CD8-positive, alpha-beta memory T cell (primary cell): ENCODE data around the gene SPAG4. TPM values are rescaled to one million over a fixed set of nuclear protein-coding genes. Genes with fewer than 3 reads are reported as not detected.

Experiments
- CTCF ChIA-PET: fragments of 350-600 bp; sonication (Branson Sonifier 250); formaldehyde crosslinking; loops from one replicate; lab custom pipeline; 2021; ENCODE audit warnings: antibody characterized with exemption; lab: Charles Lee
- POLR2A ChIA-PET: fragments of 350-600 bp; sonication (Branson Sonifier 250); formaldehyde crosslinking; loops from one replicate; lab custom pipeline; 2021; ENCODE audit warnings: antibody characterized with exemption; lab: Charles Lee
- DNase-seq, 5 donors: peaks; one replicate each; pipeline versions ENCODE4 v3.0.0 to v3.0.0-alpha.2; 2020 to 2022; ENCODE audit warnings: mixed read lengths in 1 of 5
- H3K27ac ChIP-seq: one replicate; pipeline ENCODE4 v1.7.0; 2013; ENCODE audit warnings: low read depth, mild to moderate bottlenecking, low read length, moderate library complexity
- H3K27me3 ChIP-seq: 2 replicates; pipeline ENCODE4 v1.7.0; 2013; ENCODE audit warnings: low read length, mild to moderate bottlenecking; ENCODE audit not compliant: insufficient read depth, poor library complexity, severe bottlenecking
- H3K36me3 ChIP-seq: 2 replicates; pipeline ENCODE4 v1.7.0; 2013; ENCODE audit warnings: mild to moderate bottlenecking, low read length, moderate library complexity; ENCODE audit not compliant: insufficient read depth
- H3K4me1 ChIP-seq: 2 replicates; pipeline ENCODE4 v1.7.0; 2013; ENCODE audit warnings: mild to moderate bottlenecking, low read length, moderate library complexity; ENCODE audit not compliant: insufficient read depth
- H3K4me3 ChIP-seq: 2 replicates; pipeline ENCODE4 v1.7.0; 2013; ENCODE audit warnings: mild to moderate bottlenecking, low read length
- H3K9me3 ChIP-seq: 2 replicates; pipeline ENCODE4 v1.7.0; 2013; ENCODE audit warnings: mild to moderate bottlenecking, low read length
- H3K27ac Mint-ChIP-seq, 8 donors: one replicate each; pipeline ENCODE4 v1.8.0; 2020 to 2021; ENCODE audit warnings: mixed read lengths in 8 of 8, mild to moderate bottlenecking in 6 of 8, inconsistent platforms in 3 of 8, moderate library complexity in 3 of 8
- H3K27me3 Mint-ChIP-seq, 2 donors: one replicate each; pipeline ENCODE4 v1.8.0; 2020 to 2021; ENCODE audit warnings: mixed read lengths in 2 of 2, mild to moderate bottlenecking in 1 of 2, moderate library complexity in 1 of 2
- H3K36me3 Mint-ChIP-seq, 3 donors: one replicate each; pipeline ENCODE4 v1.8.0; 2020 to 2021; ENCODE audit warnings: mixed read lengths in 3 of 3, inconsistent platforms in 1 of 3, mild to moderate bottlenecking in 1 of 3
- H3K4me1 Mint-ChIP-seq, 3 donors: one replicate each; pipeline ENCODE4 v1.8.0; 2020 to 2021; ENCODE audit warnings: mixed read lengths in 3 of 3, inconsistent platforms in 1 of 3, mild to moderate bottlenecking in 1 of 3
- H3K4me3 Mint-ChIP-seq, 7 donors: one replicate each; pipeline ENCODE4 v1.8.0; 2020 to 2021; ENCODE audit warnings: mixed read lengths in 7 of 7, mild to moderate bottlenecking in 6 of 7, moderate library complexity in 4 of 7, inconsistent platforms in 2 of 7
- H3K9me3 Mint-ChIP-seq, 5 donors: one replicate each; pipeline ENCODE4 v1.8.0; 2020 to 2022; ENCODE audit warnings: mixed read lengths in 5 of 5, mild to moderate bottlenecking in 3 of 5, moderate library complexity in 2 of 5, inconsistent platforms in 1 of 5
- polyA plus RNA-seq: library from polyadenylated mRNA; unstranded; fragments of 300-500 nt; fragmentation: Illumina TruSeq; gene quantifications from one replicate; pipeline ENCODE4 v1.2.3, GENCODE V29; 2021
- total RNA-seq, 2 experiments: library from RNA; stranded (reverse); gene quantifications; one replicate each; pipeline ENCODE4 v1.2.3, GENCODE V29; 2021

SPAG4 gene, protein sequence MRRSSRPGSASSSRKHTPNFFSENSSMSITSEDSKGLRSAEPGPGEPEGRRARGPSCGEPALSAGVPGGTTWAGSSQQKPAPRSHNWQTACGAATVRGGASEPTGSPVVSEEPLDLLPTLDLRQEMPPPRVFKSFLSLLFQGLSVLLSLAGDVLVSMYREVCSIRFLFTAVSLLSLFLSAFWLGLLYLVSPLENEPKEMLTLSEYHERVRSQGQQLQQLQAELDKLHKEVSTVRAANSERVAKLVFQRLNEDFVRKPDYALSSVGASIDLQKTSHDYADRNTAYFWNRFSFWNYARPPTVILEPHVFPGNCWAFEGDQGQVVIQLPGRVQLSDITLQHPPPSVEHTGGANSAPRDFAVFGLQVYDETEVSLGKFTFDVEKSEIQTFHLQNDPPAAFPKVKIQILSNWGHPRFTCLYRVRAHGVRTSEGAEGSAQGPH
- total RNA-seq, result 1 to 10 TPM; 2.1 TPM
- polyA plus RNA-seq, result 1.1 TPM

DNA sequence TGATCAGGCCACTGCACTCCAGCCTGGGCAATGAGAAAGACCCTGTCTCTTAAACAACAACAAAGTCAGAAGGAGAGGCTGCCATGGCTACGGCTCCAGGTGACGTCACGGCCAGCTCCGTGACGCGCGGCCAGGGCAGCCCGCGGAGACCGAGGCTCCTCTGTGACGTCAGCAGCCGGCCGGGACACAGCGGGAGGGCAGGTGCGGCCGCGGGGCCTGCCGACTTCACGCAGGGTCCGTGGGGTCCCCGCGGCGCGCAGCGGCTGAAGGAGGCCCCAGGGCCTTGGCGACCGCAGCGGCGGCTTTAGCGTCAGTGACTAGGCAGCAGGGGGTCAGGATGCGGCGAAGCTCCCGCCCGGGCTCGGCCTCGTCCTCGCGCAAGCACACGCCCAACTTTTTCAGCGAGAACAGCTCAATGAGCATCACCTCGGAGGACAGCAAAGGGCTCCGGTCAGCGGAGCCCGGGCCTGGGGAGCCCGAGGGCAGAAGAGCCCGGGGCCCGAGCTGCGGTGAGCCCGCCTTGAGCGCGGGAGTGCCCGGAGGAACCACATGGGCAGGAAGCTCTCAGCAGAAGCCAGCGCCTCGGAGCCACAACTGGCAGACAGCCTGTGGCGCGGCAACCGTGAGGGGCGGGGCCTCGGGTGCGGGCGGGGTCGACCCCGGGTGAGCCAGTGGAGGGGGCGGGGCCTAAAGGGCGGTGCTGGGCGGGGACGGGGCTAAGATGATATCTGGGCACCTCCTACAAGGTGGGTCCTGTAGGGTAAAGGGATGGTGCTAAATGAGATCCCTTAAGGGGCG lies at the start of gene SPAG4:
Gene SPAG4 (plus strand): TSS at position 163 of the 798 bp plus-strand sequence. CDS start 175 bp downstream, at position 338.
- Mint-ChIP-seq H3K4me1 (peaks cover 25 to 49% (median 32%) of the 10 kb centered on the region in 3 donors), H3K9me3 (no peaks in the 10 kb centered on the region), H3K4me3 (peak within 1 kb of the TSS; percentile 83 to 94 (median 92)), H3K36me3 (no peaks in the 10 kb centered on the region), H3K27ac (peak within 1 kb of the TSS; percentile 94 to 100 (median 100)), H3K27me3 (peaks cover 0 to 8% of the 10 kb centered on the region in 2 donors)
- peak within 1 kb of the TSS; percentile 97 for H3K27ac ChIP-seq
- peak; percentile 98 to 100 (median 100) for DNase-seq
- H3K4me1 ChIP-seq, result peaks cover 26% of the 10 kb centered on the region
- POLR2A ChIA-PET, result interaction anchor here (0.6 to 4.9 kb wide), 9 partner anchors 12 to 820 kb away, joined by 3 to 57 read pairs (median 5); partner anchors contain the start of genes CPNE1, ERGIC3, RBM12 and RBM39
- H3K36me3 ChIP-seq, result no peaks in the 10 kb centered on the region
- no peaks in the 10 kb centered on the region for H3K9me3 ChIP-seq
- H3K27me3 ChIP-seq, result no peaks in the 10 kb centered on the region
- H3K4me3 ChIP-seq, result peak within 1 kb of the TSS; percentile 88
- CTCF ChIA-PET, result interaction anchor here (0.8 to 6.5 kb wide), 6 partner anchors 9 to 338 kb away, joined by 3 to 55 read pairs (median 4); partner anchors contain the start of gene SCAND1

DNA sequence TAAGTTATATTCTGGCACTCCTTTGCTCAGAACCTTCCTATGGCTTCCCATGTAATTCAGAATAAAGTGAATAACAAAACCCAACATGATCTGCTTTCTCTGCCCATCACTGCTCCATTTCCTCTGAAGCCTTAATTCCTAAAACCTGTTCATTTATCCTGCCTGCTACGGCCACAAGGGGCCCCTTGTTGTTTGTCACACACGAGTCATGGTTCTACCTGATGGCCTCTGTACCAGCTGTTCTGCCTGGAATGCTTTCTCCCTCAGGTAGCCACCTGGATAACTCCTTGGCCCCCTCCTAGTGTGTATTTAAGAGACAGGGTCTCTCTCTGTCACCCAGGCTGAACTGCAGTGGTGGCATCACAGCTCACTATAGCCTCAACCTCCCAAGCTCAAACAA lies 47.0 kb upstream of the SPAG4 start:
- no peak for DNase-seq
- CTCF ChIA-PET, result interaction anchor here (0.7 kb wide), 1 partner anchor 59 kb away, joined by 3 read pairs; no protein-coding TSS in a partner anchor
- no peak overlapping the region for H3K4me3 Mint-ChIP-seq

DNA sequence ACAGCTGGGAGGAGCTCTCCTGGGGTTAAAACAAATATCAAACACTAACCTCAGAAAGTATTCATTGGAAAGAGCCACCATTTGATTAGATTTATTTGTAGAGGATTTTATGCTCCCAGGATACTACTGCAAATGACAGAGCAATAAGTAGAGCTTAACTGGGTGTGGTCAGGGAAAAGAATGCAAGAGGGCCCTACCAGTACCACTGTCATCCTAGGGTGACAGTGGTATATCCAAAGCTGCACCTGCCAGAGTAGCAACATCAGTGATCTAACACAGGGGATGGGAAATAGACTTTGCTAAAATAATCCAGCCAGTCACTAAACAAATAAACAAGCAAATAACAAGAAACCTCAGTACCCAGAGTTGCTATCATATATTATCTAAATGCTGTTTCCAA lies 44.1 kb upstream of the SPAG4 start:
- Histone ChIP-seq H3K27ac (no peak overlapping the region), H3K4me1 (no peaks in the 10 kb centered on the region), H3K9me3 (no peaks in the 10 kb centered on the region), H3K27me3 (no peaks in the 10 kb centered on the region), H3K36me3 (no peaks in the 10 kb centered on the region), H3K4me3 (no peak overlapping the region)
- Mint-ChIP-seq H3K27me3 (peaks cover 3 to 6% of the 10 kb centered on the region in 2 donors), H3K9me3 (peaks cover 2 to 19% (median 10%) of the 10 kb centered on the region in 5 donors), H3K36me3 (peaks cover 0 to 2% (median 0%) of the 10 kb centered on the region in 3 donors), H3K4me3 (no peak overlapping the region), H3K27ac (no peak overlapping the region), H3K4me1 (no peaks in the 10 kb centered on the region)
- POLR2A ChIA-PET, result no interaction called here
- CTCF ChIA-PET, result no interaction called here
- DNase-seq, result no peak

More for the DNA sequence above, 47.0 kb upstream of the SPAG4 start:
- no peaks in the 10 kb centered on the region for H3K4me1 Mint-ChIP-seq
- Histone ChIP-seq H3K4me1 (no peaks in the 10 kb centered on the region), H3K36me3 (no peaks in the 10 kb centered on the region), H3K27me3 (no peaks in the 10 kb centered on the region), H3K4me3 (no peak overlapping the region), H3K9me3 (no peaks in the 10 kb centered on the region), H3K27ac (no peak overlapping the region)
- no peak overlapping the region for H3K27ac Mint-ChIP-seq
- H3K36me3 Mint-ChIP-seq, result peaks cover 0 to 2% (median 0%) of the 10 kb centered on the region in 3 donors
- peaks cover 2 to 6% of the 10 kb centered on the region in 2 donors for H3K27me3 Mint-ChIP-seq
- H3K9me3 Mint-ChIP-seq, result peaks cover 0 to 12% (median 10%) of the 10 kb centered on the region in 5 donors
- POLR2A ChIA-PET, result interaction anchor here (0.7 kb wide), 1 partner anchor 340 kb away, joined by 4 read pairs; no protein-coding TSS in a partner anchor

DNA sequence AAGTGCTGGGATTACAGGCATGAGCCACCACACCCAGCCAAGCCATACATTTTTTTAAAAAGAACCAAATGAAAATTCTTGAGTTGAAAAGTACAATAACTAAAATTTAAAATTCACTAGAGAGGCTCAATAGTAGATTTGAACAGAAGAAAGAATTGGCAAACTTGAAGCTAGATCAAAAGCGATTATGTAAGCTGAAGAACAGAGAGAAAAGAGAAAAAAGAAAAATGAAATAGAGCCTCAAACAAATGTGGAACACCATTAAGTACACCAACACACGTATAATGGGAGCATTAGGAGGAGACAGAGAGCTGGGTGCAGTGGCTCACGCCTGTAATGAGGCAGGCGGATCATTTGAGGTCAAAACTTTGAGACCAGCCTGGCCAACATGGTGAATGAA lies 42.8 kb upstream of the SPAG4 start:
- CTCF ChIA-PET, result no interaction called here
- H3K4me1 Mint-ChIP-seq, result no peaks in the 10 kb centered on the region

DNA sequence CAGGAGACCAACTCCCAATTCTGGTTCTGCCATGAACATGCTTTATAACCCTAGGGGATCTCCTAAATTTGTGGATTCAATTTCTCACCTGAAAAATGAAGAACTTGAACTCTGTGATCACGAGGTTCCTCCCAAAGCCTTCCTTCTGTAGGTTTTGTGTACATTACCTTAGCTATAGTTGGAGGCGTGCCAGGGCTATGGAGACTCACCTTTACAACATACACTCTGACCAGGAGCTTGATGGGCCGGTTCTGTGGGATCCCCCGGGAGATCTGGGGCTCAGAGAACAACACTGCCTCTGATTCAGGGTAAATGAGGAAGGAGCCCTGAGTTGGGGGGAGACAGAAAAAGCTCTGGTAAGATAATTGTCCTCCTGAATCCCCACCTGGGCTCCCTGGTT lies 39.7 kb upstream of the SPAG4 start:
- no peak overlapping the region for H3K4me3 ChIP-seq
- no peak for DNase-seq
- no peak overlapping the region for H3K27ac ChIP-seq
- H3K4me3 Mint-ChIP-seq, result no peak overlapping the region
- no peaks in the 10 kb centered on the region for H3K36me3 ChIP-seq
- H3K27me3 ChIP-seq, result no peaks in the 10 kb centered on the region
- no peaks in the 10 kb centered on the region for H3K4me1 Mint-ChIP-seq
- no peaks in the 10 kb centered on the region for H3K9me3 ChIP-seq
- peaks cover 2 to 19% (median 10%) of the 10 kb centered on the region in 5 donors for H3K9me3 Mint-ChIP-seq
- peaks cover 0 to 2% (median 0%) of the 10 kb centered on the region in 3 donors for H3K36me3 Mint-ChIP-seq
- peaks cover 6 to 7% of the 10 kb centered on the region in 2 donors for H3K27me3 Mint-ChIP-seq
- H3K4me1 ChIP-seq, result no peaks in the 10 kb centered on the region
- peak overlapping the region in 1 of 8 donors; percentile 66 for H3K27ac Mint-ChIP-seq
- POLR2A ChIA-PET, result interaction anchor here (0.7 kb wide), 1 partner anchor 192 kb away, joined by 3 read pairs; no protein-coding TSS in a partner anchor
- CTCF ChIA-PET, result no interaction called here

More for the DNA sequence above, 42.8 kb upstream of the SPAG4 start:
- H3K9me3 Mint-ChIP-seq, result peaks cover 2 to 19% (median 10%) of the 10 kb centered on the region in 5 donors
- POLR2A ChIA-PET, result no interaction called here
- no peak overlapping the region for H3K4me3 Mint-ChIP-seq
- peaks cover 0 to 2% (median 0%) of the 10 kb centered on the region in 3 donors for H3K36me3 Mint-ChIP-seq
- Histone ChIP-seq H3K4me1 (no peaks in the 10 kb centered on the region), H3K9me3 (no peaks in the 10 kb centered on the region), H3K4me3 (no peak overlapping the region), H3K36me3 (no peaks in the 10 kb centered on the region), H3K27ac (no peak overlapping the region), H3K27me3 (no peaks in the 10 kb centered on the region)
- H3K27me3 Mint-ChIP-seq, result peaks cover 3 to 6% of the 10 kb centered on the region in 2 donors
- no peak overlapping the region for H3K27ac Mint-ChIP-seq
- no peak for DNase-seq

DNA sequence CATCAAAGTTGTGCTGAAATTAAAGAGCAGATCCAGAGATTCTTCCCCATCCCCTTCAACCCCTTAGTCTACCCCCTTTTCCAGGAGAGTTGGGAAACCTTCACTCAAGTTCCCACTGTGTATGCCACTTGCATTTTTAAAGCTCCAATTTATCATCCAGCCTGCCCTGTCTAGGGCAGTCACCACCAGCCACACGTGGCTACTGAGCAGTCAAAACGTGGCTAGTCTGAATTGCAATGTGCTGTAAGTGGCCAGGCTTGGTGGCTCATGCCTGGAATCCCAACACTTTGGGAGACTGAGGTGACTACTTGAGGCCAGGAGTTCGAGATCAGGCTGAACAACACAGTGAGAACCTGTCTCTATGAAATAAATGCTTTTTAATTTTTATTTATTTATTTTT lies 38.8 kb upstream of the SPAG4 start:
- Mint-ChIP-seq H3K36me3 (peaks cover 0 to 7% (median 2%) of the 10 kb centered on the region in 3 donors), H3K27me3 (peaks cover 6 to 7% of the 10 kb centered on the region in 2 donors), H3K9me3 (peaks cover 6 to 22% (median 13%) of the 10 kb centered on the region in 5 donors), H3K4me3 (no peak overlapping the region), H3K27ac (no peak overlapping the region), H3K4me1 (no peaks in the 10 kb centered on the region)
- Histone ChIP-seq H3K27me3 (no peaks in the 10 kb centered on the region), H3K4me3 (no peak overlapping the region), H3K9me3 (no peaks in the 10 kb centered on the region), H3K27ac (no peak overlapping the region), H3K4me1 (no peaks in the 10 kb centered on the region), H3K36me3 (no peaks in the 10 kb centered on the region)
- DNase-seq, result no peak
- ChIA-PET CTCF (no interaction called here), POLR2A (no interaction called here)

DNA sequence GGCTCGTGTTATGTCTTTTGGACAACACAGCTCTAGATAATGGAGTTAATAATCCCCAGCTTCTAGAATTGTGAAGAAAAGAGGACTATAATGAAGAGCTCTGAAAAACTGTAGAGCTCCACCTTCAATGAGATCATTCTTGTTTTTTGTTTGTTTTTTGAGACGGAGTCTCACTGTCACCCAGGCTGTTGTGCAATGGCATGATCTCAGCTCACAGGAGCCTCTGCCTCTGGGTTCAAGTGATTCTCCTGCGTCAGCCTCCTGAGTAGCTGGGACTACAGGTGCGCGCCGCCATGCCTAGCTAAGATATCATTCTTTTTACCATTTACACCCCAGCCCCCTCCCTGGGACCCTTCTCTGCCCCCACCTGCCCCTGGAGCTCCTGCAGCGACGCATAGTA lies 37.2 kb upstream of the SPAG4 start:
- no peak for DNase-seq
- no peak overlapping the region for H3K4me3 ChIP-seq
- ChIA-PET POLR2A (no interaction called here), CTCF (no interaction called here)
- Mint-ChIP-seq H3K4me1 (no peaks in the 10 kb centered on the region), H3K27ac (no peak overlapping the region), H3K4me3 (no peak overlapping the region), H3K36me3 (peaks cover 0 to 7% (median 0%) of the 10 kb centered on the region in 3 donors), H3K27me3 (peaks cover 6 to 8% of the 10 kb centered on the region in 2 donors), H3K9me3 (peaks cover 6 to 19% (median 13%) of the 10 kb centered on the region in 5 donors)
- H3K36me3 ChIP-seq, result no peaks in the 10 kb centered on the region
- no peaks in the 10 kb centered on the region for H3K4me1 ChIP-seq
- no peaks in the 10 kb centered on the region for H3K9me3 ChIP-seq
- no peaks in the 10 kb centered on the region for H3K27me3 ChIP-seq
- no peak overlapping the region for H3K27ac ChIP-seq
